GM18520 (cell line): Measurements from ENCODE around the gene SMIM8.
A peak's percentile ranks its signal among the peaks of the same experiment; 100 is the strongest.

Source experiments
- ATAC-seq: cut with Tn5 transposase; IDR thresholded peaks from one replicate; pipeline ENCODE4 v1.9.1; 2021; ENCODE audit not compliant: unreplicated experiment

SMIM8 gene

GRCh38 chr6:87333591-87334181, 11.3 kb downstream of the SMIM8 start:
- ATAC-seq = no peak

GRCh38 chr6:87334683-87335082, 12.3 kb downstream of the SMIM8 start:
- ATAC-seq = no peak

- ATAC-seq = no peak
Observed at GRCh38 chr6:87336367-87336766, 14.0 kb downstream of the SMIM8 start.

GRCh38 chr6:87340230-87340629, 17.8 kb downstream of the SMIM8 start:
- no peak for ATAC-seq

- ATAC-seq = no peak
Observed at GRCh38 chr6:87341158-87341557, 18.8 kb downstream of the SMIM8 start.

GRCh38 chr6:87341899-87342298, 19.5 kb downstream of the SMIM8 start:
- ATAC-seq = peak; percentile 99

GRCh38 chr6:87342829-87343228, 20.4 kb downstream of the SMIM8 start:
- ATAC-seq = no peak

- no peak for ATAC-seq
Observed at GRCh38 chr6:87344731-87345130, 22.3 kb downstream of the SMIM8 start, which contains the start of gene C6orf163. TSS of gene C6orf163 (plus strand) at chr6:87344813. CDS start at chr6:87345100, 287 bp downstream.

GRCh38 chr6:87346700-87347099, 24.3 kb downstream of the SMIM8 start:
- ATAC-seq = no peak

- no peak for ATAC-seq
Observed at GRCh38 chr6:87349896-87350295, 27.5 kb downstream of the SMIM8 start.

GRCh38 chr6:87350516-87350915, 28.1 kb downstream of the SMIM8 start:
- no peak for ATAC-seq

- ATAC-seq = no peak
Observed at GRCh38 chr6:87351583-87351982, 29.2 kb downstream of the SMIM8 start.

GRCh38 chr6:87356181-87356580, 33.8 kb downstream of the SMIM8 start:
- ATAC-seq = no peak

- ATAC-seq = no peak
Observed at GRCh38 chr6:87357479-87358196, 35.2 kb downstream of the SMIM8 start.

- ATAC-seq = no peak
Observed at GRCh38 chr6:87364602-87365252, 42.3 kb downstream of the SMIM8 start.

- no peak for ATAC-seq
Observed at GRCh38 chr6:87366072-87366827, 43.9 kb downstream of the SMIM8 start.

GRCh38 chr6:87366899-87367298, 44.5 kb downstream of the SMIM8 start:
- ATAC-seq = no peak

GRCh38 chr6:87373377-87373776, 51.0 kb downstream of the SMIM8 start:
- ATAC-seq = no peak

GRCh38 chr6:87375315-87375714, 52.9 kb downstream of the SMIM8 start:
- ATAC-seq = no peak

- ATAC-seq = no peak
Observed at GRCh38 chr6:87376643-87377042, 54.3 kb downstream of the SMIM8 start.

- ATAC-seq = no peak
Observed at GRCh38 chr6:87378947-87379346, 56.6 kb downstream of the SMIM8 start.
